HCT116 (cell line): Measurements from ENCODE around the gene DND1.
"Not testable (repeated sequence)": the region's sequence is repeated elsewhere in the genome, so short reads cannot be mapped to it uniquely, and the experiment has no call there.

ENCODE experiments used
- CBX3 ChIP-seq: IDR thresholded peaks from 2 replicates; pipeline ENCODE4 v1.6.1; 2012; ENCODE audit warnings: low read depth
- CEBPB ChIP-seq: IDR thresholded peaks from 2 replicates; pipeline ENCODE4 v1.6.1; 2012; ENCODE audit warnings: low read depth
- POLR2A ChIP-seq: IDR thresholded peaks from 2 replicates; pipeline ENCODE4 v1.7.0; 2011; ENCODE audit warnings: borderline replicate concordance; ENCODE audit not compliant: insufficient read depth, insufficient read length; ENCODE audit errors: extremely low read depth
- POLR2AphosphoS5 ChIP-seq: IDR thresholded peaks from 2 replicates; pipeline ENCODE4 v1.6.1; 2011; ENCODE audit warnings: mild to moderate bottlenecking, low read depth, low read length, moderate library complexity
- RAD21 ChIP-seq: IDR thresholded peaks from 2 replicates; pipeline ENCODE4 v1.6.1; 2012; ENCODE audit warnings: low read depth, mild to moderate bottlenecking
- SIN3A ChIP-seq: IDR thresholded peaks from 2 replicates; pipeline ENCODE4 v1.6.1; 2012; ENCODE audit warnings: low read depth
- TCF7L2 ChIP-seq: IDR thresholded peaks from 2 replicates; pipeline ENCODE4 v1.7.0; 2011; ENCODE audit warnings: borderline replicate concordance, inconsistent platforms; ENCODE audit not compliant: insufficient read depth, insufficient read length; ENCODE audit errors: extremely low read depth
- YY1 ChIP-seq: IDR thresholded peaks from 2 replicates; pipeline ENCODE4 v1.6.1; 2011; ENCODE audit warnings: low read length, low read depth, moderate library complexity, mild to moderate bottlenecking; ENCODE audit not compliant: insufficient replicate concordance; ENCODE audit errors: extremely low read depth
- ZNF274 ChIP-seq: fragments of 200-500 bp; sonication (Bioruptor generic); IDR thresholded peaks from 2 replicates; pipeline ENCODE4 v1.6.1; 2014; ENCODE audit warnings: mild to moderate bottlenecking, low read depth, low read length, inconsistent platforms
- TF ChIP-seq, protein P1 (sequence below), 3 experiments: fragments of 200-600 bp in 1 of 3; sonication (generic) in 1 of 3; IDR thresholded peaks in 2 of 3; conservative IDR thresholded peaks in 1 of 3; 2 replicates each; pipeline ENCODE4 v1.5.1; 2012 to 2017; ENCODE audit warnings: low read depth in 2 of 3, low read length in 2 of 3, antibody characterized with exemption in 1 of 3, borderline replicate concordance in 1 of 3, control low read depth in 1 of 3, mild to moderate bottlenecking in 1 of 3, mixed read lengths in 1 of 3, mixed run types in 1 of 3, moderate library complexity in 1 of 3; ENCODE audit not compliant: insufficient read depth in 1 of 3
- TF ChIP-seq, protein P2 (sequence below): IDR thresholded peaks from 2 replicates; pipeline ENCODE4 v1.6.1; 2011; ENCODE audit warnings: mild to moderate bottlenecking, low read length, moderate library complexity; ENCODE audit not compliant: insufficient replicate concordance; ENCODE audit errors: extremely low read depth

DNA sequence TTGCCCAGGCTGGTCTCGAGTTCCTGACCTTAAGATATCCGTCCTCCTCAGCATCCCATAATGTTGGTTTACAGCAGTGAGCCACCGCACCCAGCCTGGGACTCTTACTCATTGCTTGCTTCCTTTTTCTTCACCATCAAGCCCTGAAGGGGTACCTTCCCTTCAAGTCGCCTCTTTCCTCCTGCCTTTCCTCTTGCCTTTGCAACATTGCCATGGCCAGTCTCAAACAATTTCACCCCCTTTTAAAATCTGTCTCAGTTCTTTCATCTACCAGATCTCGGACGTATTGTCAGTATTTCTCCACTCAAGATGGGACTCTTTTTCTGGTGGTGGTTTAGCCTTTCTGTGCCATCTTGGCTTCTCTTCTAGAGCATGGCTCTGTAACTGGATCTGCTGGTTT is 47.4 kb upstream of the DND1 start:
- not testable (repeated sequence) for TF ChIP-seq YY1, POLR2A, SIN3A, RAD21, POLR2AphosphoS5, CEBPB, CBX3, TCF7L2, ZNF274
- TF ChIP-seq, protein P1, sequence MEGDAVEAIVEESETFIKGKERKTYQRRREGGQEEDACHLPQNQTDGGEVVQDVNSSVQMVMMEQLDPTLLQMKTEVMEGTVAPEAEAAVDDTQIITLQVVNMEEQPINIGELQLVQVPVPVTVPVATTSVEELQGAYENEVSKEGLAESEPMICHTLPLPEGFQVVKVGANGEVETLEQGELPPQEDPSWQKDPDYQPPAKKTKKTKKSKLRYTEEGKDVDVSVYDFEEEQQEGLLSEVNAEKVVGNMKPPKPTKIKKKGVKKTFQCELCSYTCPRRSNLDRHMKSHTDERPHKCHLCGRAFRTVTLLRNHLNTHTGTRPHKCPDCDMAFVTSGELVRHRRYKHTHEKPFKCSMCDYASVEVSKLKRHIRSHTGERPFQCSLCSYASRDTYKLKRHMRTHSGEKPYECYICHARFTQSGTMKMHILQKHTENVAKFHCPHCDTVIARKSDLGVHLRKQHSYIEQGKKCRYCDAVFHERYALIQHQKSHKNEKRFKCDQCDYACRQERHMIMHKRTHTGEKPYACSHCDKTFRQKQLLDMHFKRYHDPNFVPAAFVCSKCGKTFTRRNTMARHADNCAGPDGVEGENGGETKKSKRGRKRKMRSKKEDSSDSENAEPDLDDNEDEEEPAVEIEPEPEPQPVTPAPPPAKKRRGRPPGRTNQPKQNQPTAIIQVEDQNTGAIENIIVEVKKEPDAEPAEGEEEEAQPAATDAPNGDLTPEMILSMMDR (IDR thresholded peaks at IDR 0.05 in 2 of 3, conservative IDR thresholded peaks at IDR 0.05 in 1 of 3; ENCODE audit: borderline replicate concordance in 1 of 3, insufficient read depth in 1 of 3, low read depth in 2 of 3, low read length in 2 of 3), result not testable (repeated sequence)
- TF ChIP-seq, protein P2, sequence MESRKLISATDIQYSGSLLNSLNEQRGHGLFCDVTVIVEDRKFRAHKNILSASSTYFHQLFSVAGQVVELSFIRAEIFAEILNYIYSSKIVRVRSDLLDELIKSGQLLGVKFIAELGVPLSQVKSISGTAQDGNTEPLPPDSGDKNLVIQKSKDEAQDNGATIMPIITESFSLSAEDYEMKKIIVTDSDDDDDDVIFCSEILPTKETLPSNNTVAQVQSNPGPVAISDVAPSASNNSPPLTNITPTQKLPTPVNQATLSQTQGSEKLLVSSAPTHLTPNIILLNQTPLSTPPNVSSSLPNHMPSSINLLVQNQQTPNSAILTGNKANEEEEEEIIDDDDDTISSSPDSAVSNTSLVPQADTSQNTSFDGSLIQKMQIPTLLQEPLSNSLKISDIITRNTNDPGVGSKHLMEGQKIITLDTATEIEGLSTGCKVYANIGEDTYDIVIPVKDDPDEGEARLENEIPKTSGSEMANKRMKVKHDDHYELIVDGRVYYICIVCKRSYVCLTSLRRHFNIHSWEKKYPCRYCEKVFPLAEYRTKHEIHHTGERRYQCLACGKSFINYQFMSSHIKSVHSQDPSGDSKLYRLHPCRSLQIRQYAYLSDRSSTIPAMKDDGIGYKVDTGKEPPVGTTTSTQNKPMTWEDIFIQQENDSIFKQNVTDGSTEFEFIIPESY, result not testable (repeated sequence)
